Loucy (cell line): Measurements from ENCODE around the gene AGPAT1.

Source experiments
- H2AFZ ChIP-seq: fragments of 200-600 bp; sonication (generic); 2 replicates; pipeline ENCODE4 v1.6.0; 2016; ENCODE audit warnings: antibody characterized with exemption, mild to moderate bottlenecking, low read length, moderate library complexity
- H3F3A ChIP-seq: fragments of 200-600 bp; 2 replicates; pipeline ENCODE4 v1.6.0; 2016; ENCODE audit warnings: antibody characterized with exemption, low read depth, mild to moderate bottlenecking
- H3K27me3 ChIP-seq: fragments of 200-600 bp; sonication (generic); 2 replicates; pipeline ENCODE4 v1.6.1; 2014; ENCODE audit warnings: low read length, mild to moderate bottlenecking; ENCODE audit not compliant: insufficient read depth, poor library complexity, severe bottlenecking
- H3K36me3 ChIP-seq: fragments of 200-600 bp; sonication (generic); 2 replicates; pipeline ENCODE4 v1.6.1; 2016; ENCODE audit warnings: low read length; ENCODE audit not compliant: insufficient read depth
- H3K4me1 ChIP-seq: fragments of 200-600 bp; sonication (generic); 2 replicates; pipeline ENCODE4 v1.5.1; 2014; ENCODE audit warnings: low read length, mild to moderate bottlenecking; ENCODE audit not compliant: insufficient read depth, poor library complexity, severe bottlenecking
- H3K4me2 ChIP-seq: fragments of 200-600 bp; sonication (generic); 2 replicates; pipeline ENCODE4 v1.6.0; 2014; ENCODE audit warnings: antibody characterized with exemption, low read length, low read depth, mild to moderate bottlenecking; ENCODE audit not compliant: poor library complexity, severe bottlenecking
- H3K4me3 ChIP-seq: fragments of 200-600 bp; sonication (generic); 2 replicates; pipeline ENCODE4 v1.5.1; 2014; ENCODE audit warnings: low read length, mild to moderate bottlenecking, mixed read lengths; ENCODE audit not compliant: poor library complexity, severe bottlenecking
- H3K79me2 ChIP-seq: fragments of 200-600 bp; sonication (generic); 2 replicates; pipeline ENCODE4 v1.6.1; 2014; ENCODE audit warnings: low read length; ENCODE audit not compliant: insufficient read depth
- H3K9ac ChIP-seq: fragments of 200-600 bp; sonication (generic); 2 replicates; pipeline ENCODE4 v1.6.0; 2014; ENCODE audit warnings: mild to moderate bottlenecking, low read depth, low read length, moderate library complexity; ENCODE audit not compliant: poor library complexity, severe bottlenecking
- H3K9me2 ChIP-seq: fragments of 200-600 bp; sonication (generic); replicated peaks from 2 replicates; pipeline ENCODE4 v1.6.1; 2016; ENCODE audit warnings: low read depth, low read length, mixed read lengths
- H3K9me3 ChIP-seq: fragments of 200-600 bp; sonication (generic); 2 replicates; pipeline ENCODE4 v1.6.1; 2014; ENCODE audit warnings: mild to moderate bottlenecking, antibody characterized with exemption, low read length, low read depth; ENCODE audit not compliant: insufficient read depth
- H4K20me1 ChIP-seq: fragments of 200-600 bp; sonication (generic); 2 replicates; pipeline ENCODE4 v1.6.0; 2014; ENCODE audit warnings: antibody characterized with exemption, low read length, mild to moderate bottlenecking; ENCODE audit not compliant: insufficient read depth, poor library complexity, severe bottlenecking
- EZH2phosphoT487 ChIP-seq: fragments of 200-600 bp; IDR thresholded peaks from 2 replicates; pipeline ENCODE4 v1.6.1; 2018; ENCODE audit warnings: antibody characterized with exemption, mild to moderate bottlenecking, moderate library complexity, borderline replicate concordance
- TF ChIP-seq, protein P1 (sequence below): fragments of 200-600 bp; sonication (generic); conservative IDR thresholded peaks from 2 replicates; pipeline ENCODE4 v1.5.1; 2014; ENCODE audit warnings: mild to moderate bottlenecking, antibody characterized with exemption, low read length

Gene AGPAT1, protein sequence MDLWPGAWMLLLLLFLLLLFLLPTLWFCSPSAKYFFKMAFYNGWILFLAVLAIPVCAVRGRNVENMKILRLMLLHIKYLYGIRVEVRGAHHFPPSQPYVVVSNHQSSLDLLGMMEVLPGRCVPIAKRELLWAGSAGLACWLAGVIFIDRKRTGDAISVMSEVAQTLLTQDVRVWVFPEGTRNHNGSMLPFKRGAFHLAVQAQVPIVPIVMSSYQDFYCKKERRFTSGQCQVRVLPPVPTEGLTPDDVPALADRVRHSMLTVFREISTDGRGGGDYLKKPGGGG

DNA sequence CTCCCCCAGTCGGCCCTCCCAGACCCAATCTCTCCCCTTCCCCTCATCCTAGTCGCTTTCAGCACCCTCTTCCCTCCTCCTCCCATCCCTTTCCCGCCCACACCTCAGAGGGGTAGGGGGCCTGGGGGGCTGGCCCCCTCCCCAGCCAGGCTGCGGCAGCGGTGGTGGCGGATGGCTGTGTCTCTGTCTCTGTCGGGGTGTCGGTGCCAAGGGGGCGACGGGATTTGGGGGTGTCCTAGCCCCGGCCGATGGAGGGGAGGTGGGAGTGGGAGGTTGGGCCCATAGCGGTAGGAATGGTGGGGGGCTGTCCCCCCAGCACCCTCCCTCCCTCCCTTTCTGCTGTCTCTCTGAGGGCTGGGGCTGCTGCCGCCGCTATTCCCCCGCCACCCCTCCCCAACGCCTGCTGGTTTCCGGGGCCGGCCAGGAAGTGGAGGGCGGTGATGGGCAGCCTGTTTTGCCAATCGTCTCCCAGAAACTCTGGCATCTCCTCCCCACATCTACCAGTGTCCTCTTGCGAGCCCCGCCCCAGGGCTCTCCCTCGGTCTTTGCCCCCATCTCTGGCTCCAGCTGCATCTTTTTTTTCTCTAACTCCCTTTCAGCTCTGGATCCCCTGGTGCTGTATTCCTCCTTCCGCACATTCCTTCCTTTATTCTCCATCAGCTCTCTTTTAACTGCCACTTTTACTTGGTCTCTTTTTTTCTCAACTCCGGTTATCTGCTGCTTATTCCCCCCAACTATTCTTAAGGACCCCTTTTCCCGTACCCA, at the start of gene AGPAT1:
TSS of gene AGPAT1 (minus strand) at position 374 of the 765 bp plus-strand sequence. CDS start 4,588 bp downstream, outside the sequence.
- no peaks in the 10 kb centered on the region for H3K36me3 ChIP-seq
- no peak for TF ChIP-seq EZH2phosphoT487

DNA sequence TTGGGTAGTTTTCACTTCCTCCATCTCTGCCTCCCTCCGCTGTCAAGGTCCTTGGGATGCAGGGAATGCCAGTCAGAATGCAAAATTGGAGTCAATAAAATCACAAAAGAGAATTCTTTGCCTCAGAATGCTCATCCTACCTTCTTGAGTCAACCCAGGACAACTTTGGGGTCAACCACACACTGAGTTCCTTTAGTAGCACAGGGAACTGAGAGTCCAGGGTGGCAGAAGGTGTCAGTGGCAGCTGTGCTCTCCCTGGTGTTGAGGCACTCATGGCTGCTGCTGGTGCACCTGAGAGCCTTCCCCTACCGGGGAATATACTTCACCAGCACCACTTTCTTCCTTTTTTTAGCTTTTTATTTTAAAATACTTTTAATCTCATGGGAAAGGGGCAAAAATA, 48.8 kb upstream of the AGPAT1 start:
- TF ChIP-seq, protein P1, sequence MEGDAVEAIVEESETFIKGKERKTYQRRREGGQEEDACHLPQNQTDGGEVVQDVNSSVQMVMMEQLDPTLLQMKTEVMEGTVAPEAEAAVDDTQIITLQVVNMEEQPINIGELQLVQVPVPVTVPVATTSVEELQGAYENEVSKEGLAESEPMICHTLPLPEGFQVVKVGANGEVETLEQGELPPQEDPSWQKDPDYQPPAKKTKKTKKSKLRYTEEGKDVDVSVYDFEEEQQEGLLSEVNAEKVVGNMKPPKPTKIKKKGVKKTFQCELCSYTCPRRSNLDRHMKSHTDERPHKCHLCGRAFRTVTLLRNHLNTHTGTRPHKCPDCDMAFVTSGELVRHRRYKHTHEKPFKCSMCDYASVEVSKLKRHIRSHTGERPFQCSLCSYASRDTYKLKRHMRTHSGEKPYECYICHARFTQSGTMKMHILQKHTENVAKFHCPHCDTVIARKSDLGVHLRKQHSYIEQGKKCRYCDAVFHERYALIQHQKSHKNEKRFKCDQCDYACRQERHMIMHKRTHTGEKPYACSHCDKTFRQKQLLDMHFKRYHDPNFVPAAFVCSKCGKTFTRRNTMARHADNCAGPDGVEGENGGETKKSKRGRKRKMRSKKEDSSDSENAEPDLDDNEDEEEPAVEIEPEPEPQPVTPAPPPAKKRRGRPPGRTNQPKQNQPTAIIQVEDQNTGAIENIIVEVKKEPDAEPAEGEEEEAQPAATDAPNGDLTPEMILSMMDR = no peak
- TF ChIP-seq EZH2phosphoT487 = no peak
- Histone ChIP-seq H3K36me3 (no peaks in the 10 kb centered on the region), H3K79me2 (no peaks in the 10 kb centered on the region), H4K20me1 (no peaks in the 10 kb centered on the region), H3K4me2 (no peak overlapping the region), H3K9ac (no peak overlapping the region), H3F3A (no peaks in the 10 kb centered on the region), H3K9me3 (no peaks in the 10 kb centered on the region), H3K4me3 (no peak overlapping the region), H3K9me2 (no peaks in the 10 kb centered on the region), H3K27me3 (no peaks in the 10 kb centered on the region), H2AFZ (no peak overlapping the region), H3K4me1 (peaks cover 5% of the 10 kb centered on the region)

More for the DNA sequence above, at the start of gene AGPAT1:
- H3K27me3 ChIP-seq = no peaks in the 10 kb centered on the region
- H3K9me3 ChIP-seq = no peaks in the 10 kb centered on the region
- H3F3A ChIP-seq = peaks cover 4% of the 10 kb centered on the region; the same call in 1 of the 2 replicates
- H2AFZ ChIP-seq = peak within 1 kb of the TSS; percentile 74
- peaks cover 47% of the 10 kb centered on the region for H3K4me1 ChIP-seq
- H4K20me1 ChIP-seq = no peaks in the 10 kb centered on the region
- no peaks in the 10 kb centered on the region for H3K9me2 ChIP-seq
- peaks cover 57% of the 10 kb centered on the region for H3K79me2 ChIP-seq
- peak within 1 kb of the TSS; percentile 88 for H3K4me2 ChIP-seq
- H3K4me3 ChIP-seq = peak within 1 kb of the TSS; percentile 88
- peak within 1 kb of the TSS; percentile 98 for H3K9ac ChIP-seq

DNA sequence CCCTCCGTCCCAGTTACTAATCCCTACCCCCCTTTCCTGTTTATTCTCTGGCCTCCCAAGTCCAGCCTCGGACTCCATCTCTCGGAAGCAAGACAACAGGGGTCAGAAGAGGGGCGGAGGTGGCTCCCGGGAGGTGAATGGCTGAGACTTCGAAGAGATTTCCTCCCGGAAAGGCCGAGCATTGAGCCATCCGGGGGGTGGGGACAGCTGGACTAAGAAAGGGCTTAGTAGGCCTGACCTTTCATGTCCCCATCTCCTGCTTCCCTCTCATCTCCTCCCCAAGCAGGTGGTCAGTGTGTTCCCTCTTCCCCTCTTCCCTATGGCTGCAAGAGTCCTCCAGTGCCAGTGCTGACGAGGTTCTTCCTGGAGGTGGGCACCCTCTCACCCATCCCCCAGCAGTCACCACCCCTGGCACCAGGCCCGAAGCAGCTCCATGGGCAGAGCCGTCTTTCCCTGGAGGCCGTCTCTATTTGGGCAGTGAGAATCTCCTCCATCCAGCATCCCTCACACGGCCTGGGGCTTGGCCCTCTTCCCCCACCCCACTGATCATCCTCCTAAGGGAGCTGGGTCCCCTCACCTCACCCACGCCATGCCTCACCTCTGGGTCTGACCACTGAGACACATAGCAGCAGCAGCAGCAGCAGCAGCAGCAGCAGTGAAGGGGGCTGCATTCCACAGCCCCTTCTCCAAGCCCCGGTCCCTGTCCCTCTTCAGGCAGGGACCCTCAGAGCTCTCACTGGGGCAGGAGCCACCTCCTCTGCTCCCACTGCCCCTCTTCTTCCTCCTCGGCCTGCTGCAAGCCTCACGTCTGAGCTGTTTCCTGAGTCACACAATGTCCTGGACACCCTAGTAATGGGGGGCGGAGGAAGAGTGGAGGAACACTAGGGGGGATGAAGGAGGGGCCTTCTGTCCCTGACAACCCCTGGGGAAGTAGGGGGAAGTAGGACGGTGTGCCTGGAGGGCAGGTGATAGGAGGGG, 47.7 kb upstream of the AGPAT1 start, which contains the start of gene NOTCH4:
TSS of gene NOTCH4 (minus strand) at position 810 of the 978 bp plus-strand sequence. CDS start at position 671, 139 bp downstream.
- Histone ChIP-seq H2AFZ (peak within 1 kb of the TSS; percentile 56; the same call in 1 of the 2 replicates), H3K27me3 (no peaks in the 10 kb centered on the region), H3K4me3 (no peak within 1 kb of the TSS)

More for the DNA sequence above, 47.7 kb upstream of the AGPAT1 start, which contains the start of gene NOTCH4:
- Histone ChIP-seq H3K4me1 (peaks cover 5% of the 10 kb centered on the region), H3K36me3 (no peaks in the 10 kb centered on the region), H3K9ac (no peak within 1 kb of the TSS), H3F3A (no peaks in the 10 kb centered on the region), H3K9me3 (no peaks in the 10 kb centered on the region), H3K4me2 (no peak within 1 kb of the TSS), H3K79me2 (no peaks in the 10 kb centered on the region), H3K9me2 (no peaks in the 10 kb centered on the region), H4K20me1 (no peaks in the 10 kb centered on the region)
- no peak for TF ChIP-seq EZH2phosphoT487
- TF ChIP-seq, protein P1 = no peak
